Parietal lobe (tissue), 1 donor: ENCODE results near the gene CHIT1. TPM values are rescaled to one million over a fixed set of nuclear protein-coding genes. Genes with fewer than 3 reads are reported as not detected.

Source experiments
- total RNA-seq: library from RNA; depleted of rRNA; stranded (reverse); fragments of >200 nt; gene quantifications from one replicate; pipeline ENCODE4 v1.2.3, GENCODE V29; 2014

Gene CHIT1
- total RNA-seq = not detected

GRCh38 chr1:203229471-203230135, at the start of gene CHIT1:
Gene CHIT1 (minus strand): TSS chr1:203229673. CDS start chr1:203229636, 37 bp downstream.

GRCh38 chr1:203186446-203187303, 42.8 kb downstream of the CHIT1 start, which contains the start of gene CHI3L1:
Gene CHI3L1 (minus strand): TSS chr1:203186704. CDS start chr1:203186623, 81 bp downstream.

GRCh38 chr1:203175237-203175826, 54.1 kb downstream of the CHIT1 start, which contains the start of gene MYBPH:
Gene MYBPH (minus strand): TSS chr1:203175826. CDS start chr1:203175755, 71 bp downstream.

Other genes with a start within 250 kb of the CHIT1 start
- gene TMEM183A, start 222.3 kb downstream of the CHIT1 start, total RNA-seq = 115 TPM
- 44.1 TPM for gene PPFIA4, start 203.2 kb downstream of the CHIT1 start, total RNA-seq
- not detected for gene MYOG, start 143.7 kb downstream of the CHIT1 start, total RNA-seq
- gene ADORA1, start 101.9 kb downstream of the CHIT1 start, total RNA-seq = 21.9 TPM
- not detected for gene MYBPH, start 53.8 kb downstream of the CHIT1 start, total RNA-seq
- gene CHI3L1, start 43.0 kb downstream of the CHIT1 start, total RNA-seq = 0.63 TPM
- gene BTG2, start 75.8 kb upstream of the CHIT1 start, total RNA-seq = 8.5 TPM
- not detected for gene FMOD, start 121.4 kb upstream of the CHIT1 start, total RNA-seq
- gene PRELP, start 246.1 kb upstream of the CHIT1 start, total RNA-seq = under 0.01 TPM